Left cardiac atrium (tissue), 2 donors: ENCODE results near the gene SNAPC2. TPM values are rescaled to one million over a fixed set of nuclear protein-coding genes. Genes with fewer than 3 reads are reported as not detected.

Source experiments
- total RNA-seq, 2 donors: library from RNA; stranded (reverse); fragmentation: NEBNext Ultra II Directional; extraction: Animal tissue kit (Norgen Biotek cat#: 25700); gene quantifications; one replicate each; pipeline ENCODE4 v1.2.1, GENCODE V29; 2021
- donor health status: DM: no; HTN: yes; CAD: no; lungs with severe emphysema.
- donor health status: DM: yes; HTN: yes; CAD: no.

The SNAPC2 gene
- total RNA-seq, 2 donors from 2014 or later: 9.6 to 13.9 TPM

Other genes with a start within 250 kb of the SNAPC2 start
- 1 to 10 TPM; 1.2 to 1.7 TPM for gene MCEMP1, start 243.2 kb upstream of the SNAPC2 start, total RNA-seq
- gene TRAPPC5, start 239.5 kb upstream of the SNAPC2 start, total RNA-seq: 100 to 1,000 TPM in 1 of 2 donors, 10 to 100 TPM in 1; 82.6 to 108 TPM
- gene FCER2, start 218.2 kb upstream of the SNAPC2 start, total RNA-seq: 1 to 10 TPM in 1 of 2 donors, under 1 TPM in 1; 0.31 to 1.7 TPM
- 1 to 10 TPM; 2.6 to 7.3 TPM for gene CLEC4G, start 188.2 kb upstream of the SNAPC2 start, total RNA-seq
- 10 to 100 TPM; 18.3 to 39.5 TPM for gene CD209, start 172.8 kb upstream of the SNAPC2 start, total RNA-seq
- gene CLEC4M, start 157.1 kb upstream of the SNAPC2 start, total RNA-seq: under 1 TPM in 1 of 2 donors, not detected in 1; 0.29 TPM
- 10 to 100 TPM; 17.6 to 18.8 TPM for gene EVI5L, start 90.1 kb upstream of the SNAPC2 start, total RNA-seq
- gene PRR36, start 45.9 kb upstream of the SNAPC2 start, total RNA-seq: under 1 TPM; 0.10 to 0.24 TPM
- 1 to 10 TPM in 1 of 2 donors, under 1 TPM in 1; 0.88 to 1.7 TPM for gene LRRC8E, start 31.8 kb upstream of the SNAPC2 start, total RNA-seq
- 10 to 100 TPM; 24.3 to 25.8 TPM for gene MAP2K7, start 16.5 kb upstream of the SNAPC2 start, total RNA-seq
- 10 to 100 TPM in 1 of 2 donors, 1 to 10 TPM in 1; 9.7 to 13.6 TPM for gene TGFBR3L, start 5.5 kb upstream of the SNAPC2 start, total RNA-seq
- gene CTXN1, start 5.8 kb downstream of the SNAPC2 start, total RNA-seq: under 1 TPM; 0.91 to 0.97 TPM
- 10 to 100 TPM; 70.6 to 73.8 TPM for gene TIMM44, start 23.3 kb downstream of the SNAPC2 start, total RNA-seq
- 10 to 100 TPM; 51.6 to 68.3 TPM for gene ELAVL1, start 85.3 kb downstream of the SNAPC2 start, total RNA-seq
- gene CCL25, start 132.4 kb downstream of the SNAPC2 start, total RNA-seq: not detected
- gene FBN3, start 229.3 kb downstream of the SNAPC2 start, total RNA-seq: not detected